Colonic mucosa (tissue), 4 donors: Measurements from ENCODE around the gene PSMD2. TPM values are rescaled to one million over a fixed set of nuclear protein-coding genes. Genes with fewer than 3 reads are reported as not detected.

Source experiments
- DNase-seq: peaks from one replicate; pipeline ENCODE4 v3.0.0-alpha.2; 2020
- H3K27ac ChIP-seq: fragments of 200-600 bp; one replicate; pipeline ENCODE4 v1.8.0; 2021
- H3K27me3 ChIP-seq: fragments of 200-600 bp; one replicate; pipeline ENCODE4 v1.8.0; 2021
- H3K36me3 ChIP-seq: fragments of 200-600 bp; one replicate; pipeline ENCODE4 v1.8.0; 2021
- H3K4me1 ChIP-seq: fragments of 200-600 bp; one replicate; pipeline ENCODE4 v1.8.0; 2021; ENCODE audit warnings: mild to moderate bottlenecking
- H3K4me3 ChIP-seq: fragments of 200-600 bp; one replicate; pipeline ENCODE4 v1.8.0; 2021
- H3K9ac ChIP-seq, 2 donors: one replicate each; pipeline ENCODE4 v1.7.0; 2013; ENCODE audit warnings: control low read depth in 2 of 2, low read depth in 2 of 2, low read length in 2 of 2
- H3K9me3 ChIP-seq: fragments of 200-600 bp; one replicate; pipeline ENCODE4 v1.8.0; 2021
- intact Hi-C: fragments of 100-400 bp; cut with DNase I; formaldehyde crosslinking; loops from one replicate; pipeline ENCODE4 v1.14.1; 2022
- total RNA-seq, 2 donors: library from RNA; stranded (reverse); fragmentation: NEBNext Ultra II Directional in 1 of 2; extraction: Animal tissue kit (Norgen Biotek cat#: 25700) in 1 of 2; gene quantifications; one replicate each; pipeline ENCODE4 v1.2.1, GENCODE V29; 2021
- TF ChIP-seq, protein P1 (sequence below): fragments of 200-600 bp; IDR thresholded peaks from one replicate; pipeline ENCODE4 v1.8.0; 2022; ENCODE audit warnings: antibody characterized with exemption, mild to moderate bottlenecking
- donor health status: healthy.
- donor health status: DM: no; HTN: no; CAD: no.
- donor health status: DM: no; HTN: no; CAD: no.

Gene PSMD2
- total RNA-seq, 2 donors from 2014 or later: 166 to 298 TPM

DNA sequence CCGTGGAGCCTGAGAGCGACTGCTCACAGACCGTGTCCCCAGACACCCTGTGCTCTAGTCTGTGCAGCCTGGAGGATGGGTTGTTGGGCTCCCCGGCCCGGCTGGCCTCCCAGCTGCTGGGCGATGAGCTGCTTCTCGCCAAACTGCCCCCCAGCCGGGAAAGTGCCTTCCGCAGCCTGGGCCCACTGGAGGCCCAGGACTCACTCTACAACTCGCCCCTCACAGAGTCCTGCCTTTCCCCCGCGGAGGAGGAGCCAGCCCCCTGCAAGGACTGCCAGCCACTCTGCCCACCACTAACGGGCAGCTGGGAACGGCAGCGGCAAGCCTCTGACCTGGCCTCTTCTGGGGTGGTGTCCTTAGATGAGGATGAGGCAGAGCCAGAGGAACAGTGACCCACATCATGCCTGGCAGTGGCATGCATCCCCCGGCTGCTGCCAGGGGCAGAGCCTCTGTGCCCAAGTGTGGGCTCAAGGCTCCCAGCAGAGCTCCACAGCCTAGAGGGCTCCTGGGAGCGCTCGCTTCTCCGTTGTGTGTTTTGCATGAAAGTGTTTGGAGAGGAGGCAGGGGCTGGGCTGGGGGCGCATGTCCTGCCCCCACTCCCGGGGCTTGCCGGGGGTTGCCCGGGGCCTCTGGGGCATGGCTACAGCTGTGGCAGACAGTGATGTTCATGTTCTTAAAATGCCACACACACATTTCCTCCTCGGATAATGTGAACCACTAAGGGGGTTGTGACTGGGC lies 45.7 kb downstream of the PSMD2 start:
- Histone ChIP-seq H3K27ac (no peak overlapping the region), H3K4me1 (peaks cover 5% of the 10 kb centered on the region), H3K9ac (peak overlapping the region in 1 of 2 donors; percentile 5), H3K27me3 (no peaks in the 10 kb centered on the region), H3K4me3 (no peak overlapping the region), H3K36me3 (no peaks in the 10 kb centered on the region), H3K9me3 (no peaks in the 10 kb centered on the region)
- intact Hi-C loops: no loop called here
- TF ChIP-seq, protein P1, sequence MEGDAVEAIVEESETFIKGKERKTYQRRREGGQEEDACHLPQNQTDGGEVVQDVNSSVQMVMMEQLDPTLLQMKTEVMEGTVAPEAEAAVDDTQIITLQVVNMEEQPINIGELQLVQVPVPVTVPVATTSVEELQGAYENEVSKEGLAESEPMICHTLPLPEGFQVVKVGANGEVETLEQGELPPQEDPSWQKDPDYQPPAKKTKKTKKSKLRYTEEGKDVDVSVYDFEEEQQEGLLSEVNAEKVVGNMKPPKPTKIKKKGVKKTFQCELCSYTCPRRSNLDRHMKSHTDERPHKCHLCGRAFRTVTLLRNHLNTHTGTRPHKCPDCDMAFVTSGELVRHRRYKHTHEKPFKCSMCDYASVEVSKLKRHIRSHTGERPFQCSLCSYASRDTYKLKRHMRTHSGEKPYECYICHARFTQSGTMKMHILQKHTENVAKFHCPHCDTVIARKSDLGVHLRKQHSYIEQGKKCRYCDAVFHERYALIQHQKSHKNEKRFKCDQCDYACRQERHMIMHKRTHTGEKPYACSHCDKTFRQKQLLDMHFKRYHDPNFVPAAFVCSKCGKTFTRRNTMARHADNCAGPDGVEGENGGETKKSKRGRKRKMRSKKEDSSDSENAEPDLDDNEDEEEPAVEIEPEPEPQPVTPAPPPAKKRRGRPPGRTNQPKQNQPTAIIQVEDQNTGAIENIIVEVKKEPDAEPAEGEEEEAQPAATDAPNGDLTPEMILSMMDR: no peak
- no peak for DNase-seq

DNA sequence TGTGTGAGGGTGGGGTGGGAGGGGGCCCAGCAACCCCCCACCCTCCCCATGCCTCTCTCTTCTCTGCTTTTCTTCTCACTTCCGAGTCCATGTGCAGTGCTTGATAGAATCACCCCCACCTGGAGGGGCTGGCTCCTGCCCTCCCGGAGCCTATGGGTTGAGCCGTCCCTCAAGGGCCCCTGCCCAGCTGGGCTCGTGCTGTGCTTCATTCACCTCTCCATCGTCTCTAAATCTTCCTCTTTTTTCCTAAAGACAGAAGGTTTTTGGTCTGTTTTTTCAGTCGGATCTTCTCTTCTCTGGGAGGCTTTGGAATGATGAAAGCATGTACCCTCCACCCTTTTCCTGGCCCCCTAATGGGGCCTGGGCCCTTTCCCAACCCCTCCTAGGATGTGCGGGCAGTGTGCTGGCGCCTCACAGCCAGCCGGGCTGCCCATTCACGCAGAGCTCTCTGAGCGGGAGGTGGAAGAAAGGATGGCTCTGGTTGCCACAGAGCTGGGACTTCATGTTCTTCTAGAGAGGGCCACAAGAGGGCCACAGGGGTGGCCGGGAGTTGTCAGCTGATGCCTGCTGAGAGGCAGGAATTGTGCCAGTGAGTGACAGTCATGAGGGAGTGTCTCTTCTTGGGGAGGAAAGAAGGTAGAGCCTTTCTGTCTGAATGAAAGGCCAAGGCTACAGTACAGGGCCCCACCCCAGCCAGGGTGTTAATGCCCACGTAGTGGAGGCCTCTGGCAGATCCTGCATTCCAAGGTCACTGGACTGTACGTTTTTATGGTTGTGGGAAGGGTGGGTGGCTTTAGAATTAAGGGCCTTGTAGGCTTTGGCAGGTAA lies 46.5 kb downstream of the PSMD2 start:
- Histone ChIP-seq H3K4me3 (no peak overlapping the region), H3K4me1 (peaks cover 5% of the 10 kb centered on the region), H3K9me3 (no peaks in the 10 kb centered on the region), H3K27ac (peak overlapping the region; percentile 23), H3K9ac (no peak overlapping the region), H3K27me3 (no peaks in the 10 kb centered on the region), H3K36me3 (no peaks in the 10 kb centered on the region)
- TF ChIP-seq, protein P1: peak; percentile 36
- intact Hi-C loops: no loop called here
- DNase-seq: peak; percentile 89

DNA sequence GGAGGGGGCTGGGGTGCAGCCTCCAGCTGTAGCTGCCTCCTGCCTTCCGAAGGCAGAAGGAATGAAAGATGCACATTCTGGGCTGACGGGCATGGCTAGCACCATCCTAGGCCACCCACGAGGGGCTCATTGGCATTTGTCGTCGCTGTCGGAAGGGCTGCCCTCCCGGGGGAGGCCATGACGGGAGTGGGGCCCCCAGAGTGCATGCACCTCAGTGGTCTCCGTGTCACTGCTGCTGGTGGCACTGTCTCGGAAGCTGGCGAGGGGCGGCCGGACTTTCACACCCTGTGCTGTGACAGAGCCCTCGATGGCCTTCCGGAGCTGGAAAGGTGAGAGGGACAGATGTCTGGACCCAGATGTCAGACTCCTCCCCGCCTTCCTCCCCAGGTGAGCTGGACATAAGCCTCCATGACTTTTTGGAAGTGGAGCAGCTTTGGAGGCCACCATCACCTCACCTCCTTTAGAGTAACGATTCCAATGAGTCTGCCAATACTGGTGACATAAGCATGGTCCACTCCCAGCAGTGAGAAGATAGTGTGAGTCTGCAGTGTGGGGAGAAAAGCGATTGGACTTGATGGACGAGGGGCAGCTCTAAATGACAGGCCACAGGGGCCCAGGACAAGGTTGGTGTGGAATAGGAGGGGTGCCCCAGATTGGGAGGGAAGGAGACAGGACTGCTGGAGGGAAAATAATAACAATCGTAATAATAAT lies 47.6 kb downstream of the PSMD2 start:
- intact Hi-C loops: no loop called here
- peak overlapping the region; percentile 23 for H3K27ac ChIP-seq
- peaks cover 5% of the 10 kb centered on the region for H3K4me1 ChIP-seq
- no peaks in the 10 kb centered on the region for H3K9me3 ChIP-seq
- H3K27me3 ChIP-seq: no peaks in the 10 kb centered on the region
- TF ChIP-seq, protein P1: no peak
- no peak overlapping the region for H3K9ac ChIP-seq
- no peaks in the 10 kb centered on the region for H3K36me3 ChIP-seq
- no peak overlapping the region for H3K4me3 ChIP-seq
- no peak for DNase-seq

DNA sequence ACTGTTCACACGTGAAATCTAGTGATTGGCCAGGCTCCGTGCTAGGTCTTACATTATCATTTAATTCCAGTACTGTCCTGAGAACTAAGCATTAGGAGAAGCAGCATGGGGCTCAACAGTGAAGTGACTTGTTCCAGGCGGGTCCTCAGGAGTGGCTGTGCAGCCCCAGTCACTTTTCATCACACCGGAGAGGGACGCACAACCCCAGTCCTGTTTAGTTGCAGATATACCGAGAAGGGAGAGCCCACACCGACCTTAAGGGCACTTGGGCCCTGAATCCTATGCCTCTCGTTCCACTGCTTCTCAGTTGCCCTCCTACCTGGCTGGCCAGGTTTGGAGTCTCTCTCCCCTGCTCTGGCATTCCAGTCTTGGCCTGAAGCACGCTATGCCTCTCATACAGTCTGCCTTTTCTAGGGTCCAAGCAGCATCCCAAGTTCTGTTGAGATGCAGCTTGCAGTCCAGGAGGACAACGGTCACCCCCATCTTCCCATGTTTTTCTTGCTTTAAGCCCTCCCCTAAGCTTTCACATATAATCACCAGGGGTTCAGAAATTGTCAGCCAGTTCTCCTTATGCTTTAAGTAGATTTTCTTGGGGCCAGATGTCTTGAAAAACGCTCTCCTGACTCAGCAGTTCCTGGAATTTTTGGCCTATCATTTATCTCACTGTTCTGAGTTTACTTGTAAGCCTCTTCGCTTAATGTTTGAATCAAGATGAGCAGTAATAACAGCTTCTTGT lies 48.4 kb downstream of the PSMD2 start:
- Histone ChIP-seq H3K27me3 (no peaks in the 10 kb centered on the region), H3K36me3 (no peaks in the 10 kb centered on the region), H3K4me1 (peaks cover 5% of the 10 kb centered on the region), H3K9me3 (no peaks in the 10 kb centered on the region), H3K27ac (no peak overlapping the region), H3K4me3 (no peak overlapping the region), H3K9ac (no peak overlapping the region)
- TF ChIP-seq, protein P1: no peak
- no peak for DNase-seq
- intact Hi-C loops: no loop called here

DNA sequence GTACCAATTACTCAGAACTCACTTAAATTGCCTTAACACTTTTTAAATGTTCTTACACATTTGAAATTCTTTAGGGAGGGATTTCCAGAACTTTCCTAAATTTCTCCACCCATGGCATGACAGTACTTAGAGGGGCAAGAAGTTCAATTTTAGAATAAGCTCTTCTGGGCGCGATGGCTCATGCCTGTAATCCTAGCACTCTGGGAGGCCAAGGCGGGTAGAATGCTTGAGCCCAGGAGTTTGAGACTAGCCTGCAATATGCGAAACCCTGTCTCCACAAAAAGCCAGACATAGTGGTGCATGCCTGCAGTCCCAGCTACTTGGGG lies 49.0 kb downstream of the PSMD2 start:
- no peaks in the 10 kb centered on the region for H3K9me3 ChIP-seq
- no peak overlapping the region for H3K27ac ChIP-seq
- no peak for DNase-seq
- H3K4me1 ChIP-seq: peaks cover 5% of the 10 kb centered on the region
- H3K36me3 ChIP-seq: no peaks in the 10 kb centered on the region
- TF ChIP-seq, protein P1: no peak
- H3K27me3 ChIP-seq: no peaks in the 10 kb centered on the region
- intact Hi-C loops: no loop called here
- no peak overlapping the region for H3K9ac ChIP-seq
- no peak overlapping the region for H3K4me3 ChIP-seq
